NCI-H1092 treated with DMSO at 0.1 percent for 48 hours (cell line): ENCODE measurements around the gene GDF9.
A peak's percentile ranks its signal among the peaks of the same experiment; 100 is the strongest.

Experiments used
- DNase-seq: peaks from one replicate; lab custom pipeline; 2025; lab: John Stamatoyannopoulos, UW

The GDF9 gene

GRCh38 chr5:132820162-132820754 lies 46.0 kb downstream of the GDF9 start:
- peak; percentile 74 for DNase-seq

- DNase-seq: no peak
Observed at GRCh38 chr5:132819468-132819867, 46.8 kb downstream of the GDF9 start.

GRCh38 chr5:132817011-132817410 lies 49.3 kb downstream of the GDF9 start:
- DNase-seq: no peak

GRCh38 chr5:132816554-132816953 lies 49.7 kb downstream of the GDF9 start:
- no peak for DNase-seq

GRCh38 chr5:132816083-132816482 lies 50.2 kb downstream of the GDF9 start:
- no peak for DNase-seq

- DNase-seq: no peak
Observed at GRCh38 chr5:132815454-132815853, 50.8 kb downstream of the GDF9 start.

- no peak for DNase-seq
Observed at GRCh38 chr5:132814503-132815294, 51.6 kb downstream of the GDF9 start.

- no peak for DNase-seq
Observed at GRCh38 chr5:132813599-132814502, 52.4 kb downstream of the GDF9 start.

GRCh38 chr5:132812781-132813598 lies 53.3 kb downstream of the GDF9 start, which contains the start of gene SOWAHA:
TSS of gene SOWAHA (plus strand) at chr5:132813302. CDS start at chr5:132813622, 320 bp downstream.
- DNase-seq: peak; percentile 52

- no peak for DNase-seq
Observed at GRCh38 chr5:132812123-132812765, 54.0 kb downstream of the GDF9 start.
